ENCODE measurements around the gene BICD1.

BICD1 gene

GRCh38 chr12:32106517-32107358 is at the start of gene BICD1:
Gene BICD1 (plus strand): TSS chr12:32106847. CDS start chr12:32107332, 485 bp downstream.
- ChIA-PET CTCF (interaction anchor here (0.5 to 1.4 kb wide), 5 partner anchors 15 to 454 kb away, joined by 3 to 7 read pairs (median 3); no protein-coding TSS in a partner anchor), POLR2A (ENCODE audit: low non-redundant PET) (no interaction called here)
- DNase-seq (ENCODE audit: low spot score): peak; percentile 82
- TF ChIP-seq CTCF (conservative IDR thresholded peaks at IDR 0.05; ENCODE audit: low read depth): peak; percentile 58
- peak within 1 kb of the TSS; percentile 83 for H3K27ac ChIP-seq

DNA sequence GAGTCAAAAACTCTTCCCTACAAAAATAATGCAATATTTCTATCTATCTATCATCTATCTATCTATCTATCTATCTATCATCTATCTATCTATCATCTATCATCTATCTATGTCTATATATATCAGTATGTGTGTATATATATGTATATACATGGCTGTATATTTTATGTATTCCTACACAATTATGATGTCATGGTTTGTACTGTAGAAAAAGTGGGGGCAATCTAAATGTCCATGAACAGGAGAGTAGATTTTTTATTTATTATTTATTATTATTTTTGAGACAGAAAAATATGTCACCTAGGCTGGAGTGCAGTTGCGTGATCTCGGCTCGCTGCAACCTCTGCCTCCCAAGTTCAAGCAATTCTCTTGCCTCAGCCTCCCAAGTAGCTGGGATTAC is 45.6 kb upstream of the BICD1 start:
- no peak for DNase-seq (ENCODE audit: low spot score)
- no peak overlapping the region for H3K27ac ChIP-seq
- no peak for TF ChIP-seq CTCF (conservative IDR thresholded peaks at IDR 0.05; ENCODE audit: low read depth)
- ChIA-PET CTCF (interaction anchor here (0.5 to 1.5 kb wide), 16 partner anchors 8 to 617 kb away, joined by 3 to 11 read pairs (median 4); partner anchors contain the start of gene ETFBKMT), POLR2A (ENCODE audit: low non-redundant PET) (no interaction called here)

DNA sequence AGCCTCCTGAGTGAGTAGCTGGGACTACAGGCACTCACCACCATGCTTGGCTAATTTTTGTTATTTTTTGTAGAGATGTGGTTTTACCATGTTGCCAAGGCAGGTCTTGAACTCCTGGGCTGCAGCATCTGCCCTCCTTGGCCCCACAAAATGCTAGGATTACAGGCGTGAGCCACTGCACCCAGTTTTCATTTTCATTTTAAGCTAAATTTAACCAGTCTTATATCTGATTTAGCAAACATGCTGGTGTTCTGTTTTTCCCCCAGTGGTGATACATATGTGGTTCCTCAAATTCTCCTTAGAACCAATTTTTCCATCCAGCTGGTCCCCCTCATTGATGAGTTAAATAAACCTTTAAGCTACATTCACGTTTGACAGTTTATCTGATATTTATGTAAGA is 43.8 kb upstream of the BICD1 start:
- ChIA-PET POLR2A (ENCODE audit: low non-redundant PET) (no interaction called here), CTCF (interaction anchor here (0.7 to 1.1 kb wide), 2 partner anchors 11 to 1536 kb away, joined by 3 read pairs; no protein-coding TSS in a partner anchor)
- no peak for TF ChIP-seq CTCF (conservative IDR thresholded peaks at IDR 0.05; ENCODE audit: low read depth)
- DNase-seq (ENCODE audit: low spot score): no peak
- H3K27ac ChIP-seq: no peak overlapping the region

DNA sequence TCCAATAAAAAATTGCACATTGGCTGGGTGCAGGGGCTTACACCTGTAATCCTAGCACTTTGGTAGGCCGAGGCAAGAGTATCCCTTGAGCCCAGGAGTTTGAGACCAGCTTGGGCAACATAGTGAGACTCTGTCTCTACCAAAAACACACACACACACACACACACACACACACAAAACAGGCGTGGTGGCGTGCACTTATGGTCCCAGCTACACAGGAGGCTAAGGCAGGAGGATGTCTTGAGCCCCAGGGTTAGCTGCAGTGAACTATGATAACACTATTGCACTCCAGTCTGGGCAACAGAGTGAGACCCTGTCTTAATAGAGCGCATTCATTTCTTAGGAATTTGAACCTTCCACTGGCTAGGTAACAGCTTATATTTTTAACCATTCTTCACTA is 42.9 kb upstream of the BICD1 start:
- no peak for TF ChIP-seq CTCF (conservative IDR thresholded peaks at IDR 0.05; ENCODE audit: low read depth)
- DNase-seq (ENCODE audit: low spot score): no peak
- POLR2A ChIA-PET (ENCODE audit: low non-redundant PET): no interaction called here
- CTCF ChIA-PET: interaction anchor here (0.7 kb wide), 1 partner anchor 382 kb away, joined by 5 read pairs; no protein-coding TSS in a partner anchor
- no peak overlapping the region for H3K27ac ChIP-seq

GRCh38 chr12:32066206-32066605 is 40.4 kb upstream of the BICD1 start:
- DNase-seq (ENCODE audit: low spot score): no peak
- TF ChIP-seq CTCF (conservative IDR thresholded peaks at IDR 0.05; ENCODE audit: low read depth): no peak
- ChIA-PET POLR2A (ENCODE audit: low non-redundant PET) (no interaction called here), CTCF (no interaction called here)
- no peak overlapping the region for H3K27ac ChIP-seq

GRCh38 chr12:32069071-32069470 is 37.6 kb upstream of the BICD1 start:
- DNase-seq (ENCODE audit: low spot score): no peak
- TF ChIP-seq CTCF (conservative IDR thresholded peaks at IDR 0.05; ENCODE audit: low read depth): no peak
- H3K27ac ChIP-seq: no peak overlapping the region
- POLR2A ChIA-PET (ENCODE audit: low non-redundant PET): no interaction called here
- CTCF ChIA-PET: interaction anchor here (0.6 to 1.2 kb wide), 4 partner anchors 8 to 229 kb away, joined by 4 to 9 read pairs (median 4); no protein-coding TSS in a partner anchor
